ENCODE measurements around the gene CFAP251. TPM values are rescaled to one million over a fixed set of nuclear protein-coding genes. Genes with fewer than 3 reads are reported as not detected.

The CFAP251 gene
- total RNA-seq, 1 experiment from 2014 or later = 2.6 TPM

DNA sequence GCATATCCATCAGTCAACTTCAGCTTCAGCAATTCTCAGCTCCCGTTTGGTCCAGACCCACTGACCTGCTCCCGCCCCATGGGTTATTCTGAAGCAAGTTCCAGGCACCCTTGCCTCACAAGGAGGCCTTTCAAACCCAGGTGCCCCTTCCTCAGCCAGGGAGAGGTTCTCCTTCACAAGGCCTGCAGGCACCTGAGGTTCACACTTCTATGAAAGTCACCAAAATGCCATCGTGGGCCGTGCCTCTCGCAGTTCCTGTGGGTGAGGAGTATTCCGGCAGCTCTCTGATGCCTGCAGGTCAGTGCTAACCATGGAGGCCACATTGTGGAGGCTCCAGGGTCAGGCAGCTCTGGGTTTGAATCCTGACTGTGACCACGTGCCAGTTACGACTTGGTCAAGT lies 63.1 kb downstream of the CFAP251 start:
- Histone ChIP-seq H2AFZ (ENCODE audit: low read depth, low read length, poor library complexity, severe bottlenecking) (no peak overlapping the region), H3K36me3 (ENCODE audit: control insufficient read depth in 1 of 2, insufficient read depth in 2 of 2, low read length in 2 of 2) (no peaks in the 10 kb centered on the region), H3K4me3 (replicated peaks in 1 of 2; ENCODE audit: low read depth in 1 of 2, low read length in 2 of 2) (no peak overlapping the region), H4K20me1 (ENCODE audit: insufficient read depth) (no peaks in the 10 kb centered on the region), H3K9me3 (ENCODE audit: control insufficient read depth in 1 of 2, insufficient read depth in 1 of 2, low read depth in 1 of 2, low read length in 2 of 2) (no peaks in the 10 kb centered on the region), H3K79me2 (ENCODE audit: insufficient read depth, low read length) (no peaks in the 10 kb centered on the region), H3K4me2 (ENCODE audit: low read length) (no peak overlapping the region), H3K27me3 (ENCODE audit: insufficient read depth, low read length) (no peaks in the 10 kb centered on the region), H3K9ac (ENCODE audit: low read length) (no peak overlapping the region), H3K9me2 (ENCODE audit: insufficient read depth) (no peaks in the 10 kb centered on the region), H3K4me1 (ENCODE audit: control insufficient read depth in 1 of 2, insufficient read depth in 2 of 2, low read length in 2 of 2) (no peaks in the 10 kb centered on the region), H3K27ac (ENCODE audit: low read depth, low read length) (no peak overlapping the region)
- intact Hi-C loops (cut with micrococcal nuclease) = no loop called here
- TF ChIP-seq EGR1 (IDR thresholded peaks at IDR 0.05; ENCODE audit: low read depth) = no peak
- TF ChIP-seq RAD21 (IDR thresholded peaks at IDR 0.05; ENCODE audit: low read depth) = no peak
- TF ChIP-seq ELF1 (IDR thresholded peaks at IDR 0.05; ENCODE audit: borderline replicate concordance, low read depth) = no peak
- no peak for TF ChIP-seq POLR2A (IDR thresholded peaks at IDR 0.05; ENCODE audit: borderline replicate concordance, extremely low read depth, insufficient read depth, insufficient read length)
- TF ChIP-seq EZH2phosphoT487 (IDR thresholded peaks at IDR 0.05; ENCODE audit: borderline replicate concordance) = no peak
- no peak for TF ChIP-seq FOSL1 (IDR thresholded peaks at IDR 0.05; ENCODE audit: low read depth)
- no peak for TF ChIP-seq CEBPB (IDR thresholded peaks at IDR 0.05; ENCODE audit: low read depth)
- no peak for TF ChIP-seq SIN3A (IDR thresholded peaks at IDR 0.05; ENCODE audit: low read depth)
- TF ChIP-seq, protein P1, sequence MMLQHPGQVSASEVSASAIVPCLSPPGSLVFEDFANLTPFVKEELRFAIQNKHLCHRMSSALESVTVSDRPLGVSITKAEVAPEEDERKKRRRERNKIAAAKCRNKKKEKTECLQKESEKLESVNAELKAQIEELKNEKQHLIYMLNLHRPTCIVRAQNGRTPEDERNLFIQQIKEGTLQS (IDR thresholded peaks at IDR 0.05) = no peak
- ChIA-PET RAD21 (ENCODE audit: low non-redundant PET in 1 of 2, low total read pairs in 2 of 2, uncharacterized antibody in 2 of 2, unreplicated experiment in 2 of 2) (no interaction called here), POLR2A (no interaction called here), CTCF (no interaction called here)
- DNase-seq (ENCODE audit: low read depth, low spot score) (no peak), ATAC-seq (no peak)
- BruUV-seq (replicated peaks) = no TSS peak

DNA sequence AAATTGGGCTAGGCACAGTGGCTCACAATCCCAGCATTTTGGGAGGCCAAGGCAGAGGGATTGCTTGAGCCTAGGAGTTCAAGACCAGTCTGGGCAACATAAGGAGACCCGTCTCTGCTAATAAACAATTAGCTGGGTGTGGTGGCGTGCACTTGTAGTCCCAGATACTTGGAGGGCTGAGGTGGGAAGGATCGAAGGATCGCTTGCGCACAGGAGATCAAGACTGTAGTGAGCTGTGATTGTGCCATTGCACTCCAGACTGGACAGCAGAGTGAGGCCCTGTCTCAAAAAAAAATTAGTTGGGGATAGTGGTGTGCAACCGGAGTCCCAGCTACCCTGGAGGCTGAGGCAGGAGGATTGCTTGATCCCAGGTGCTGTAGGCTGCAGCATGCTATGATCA lies 64.6 kb downstream of the CFAP251 start:
- ChIA-PET CTCF (no interaction called here), POLR2A (interaction anchor here (0.7 kb wide), 1 partner anchor 155 kb away, joined by 3 read pairs; no protein-coding TSS in a partner anchor), RAD21 (ENCODE audit: low non-redundant PET in 1 of 2, low total read pairs in 2 of 2, uncharacterized antibody in 2 of 2, unreplicated experiment in 2 of 2) (no interaction called here)
- no peaks in the 10 kb centered on the region for H3K9me2 ChIP-seq (ENCODE audit: insufficient read depth)
- no peak overlapping the region for H3K9ac ChIP-seq (ENCODE audit: low read length)
- BruUV-seq (replicated peaks) = no TSS peak
- no peak for DNase-seq (ENCODE audit: low read depth, low spot score)
- H3K9me3 ChIP-seq (ENCODE audit: control insufficient read depth in 1 of 2, insufficient read depth in 1 of 2, low read depth in 1 of 2, low read length in 2 of 2) = no peaks in the 10 kb centered on the region
- H3K36me3 ChIP-seq (ENCODE audit: control insufficient read depth in 1 of 2, insufficient read depth in 2 of 2, low read length in 2 of 2) = no peaks in the 10 kb centered on the region
- H3K27ac ChIP-seq (ENCODE audit: low read depth, low read length) = no peak overlapping the region
- H4K20me1 ChIP-seq (ENCODE audit: insufficient read depth) = no peaks in the 10 kb centered on the region
- H2AFZ ChIP-seq (ENCODE audit: low read depth, low read length, poor library complexity, severe bottlenecking) = no peak overlapping the region
- H3K27me3 ChIP-seq (ENCODE audit: insufficient read depth, low read length) = no peaks in the 10 kb centered on the region
- H3K79me2 ChIP-seq (ENCODE audit: insufficient read depth, low read length) = no peaks in the 10 kb centered on the region
- intact Hi-C loops (cut with micrococcal nuclease) = no loop called here
- H3K4me2 ChIP-seq (ENCODE audit: low read length) = no peak overlapping the region
- ATAC-seq = no peak
- H3K4me3 ChIP-seq (replicated peaks in 1 of 2; ENCODE audit: low read depth in 1 of 2, low read length in 2 of 2) = no peak overlapping the region
- no peaks in the 10 kb centered on the region for H3K4me1 ChIP-seq (ENCODE audit: control insufficient read depth in 1 of 2, insufficient read depth in 2 of 2, low read length in 2 of 2)
- TF ChIP-seq FOSL1 (IDR thresholded peaks at IDR 0.05; ENCODE audit: low read depth) (no peak), EZH2 (IDR thresholded peaks at IDR 0.05) (no peak), SIN3A (IDR thresholded peaks at IDR 0.05; ENCODE audit: low read depth) (no peak), ZNF274 (IDR thresholded peaks at IDR 0.05; ENCODE audit: low read depth, low read length) (no peak), TCF7L2 (IDR thresholded peaks at IDR 0.05; ENCODE audit: borderline replicate concordance, extremely low read depth, insufficient read depth, insufficient read length) (no peak), RAD21 (IDR thresholded peaks at IDR 0.05; ENCODE audit: low read depth) (no peak), POLR2AphosphoS5 (IDR thresholded peaks at IDR 0.05; ENCODE audit: low read depth, low read length) (no peak), CBX3 (IDR thresholded peaks at IDR 0.05; ENCODE audit: low read depth) (no peak), SRF (IDR thresholded peaks at IDR 0.05; ENCODE audit: low read depth) (no peak), EZH2phosphoT487 (IDR thresholded peaks at IDR 0.05; ENCODE audit: borderline replicate concordance) (no peak), JUND (IDR thresholded peaks at IDR 0.05) (no peak)
- TF ChIP-seq, protein P2, sequence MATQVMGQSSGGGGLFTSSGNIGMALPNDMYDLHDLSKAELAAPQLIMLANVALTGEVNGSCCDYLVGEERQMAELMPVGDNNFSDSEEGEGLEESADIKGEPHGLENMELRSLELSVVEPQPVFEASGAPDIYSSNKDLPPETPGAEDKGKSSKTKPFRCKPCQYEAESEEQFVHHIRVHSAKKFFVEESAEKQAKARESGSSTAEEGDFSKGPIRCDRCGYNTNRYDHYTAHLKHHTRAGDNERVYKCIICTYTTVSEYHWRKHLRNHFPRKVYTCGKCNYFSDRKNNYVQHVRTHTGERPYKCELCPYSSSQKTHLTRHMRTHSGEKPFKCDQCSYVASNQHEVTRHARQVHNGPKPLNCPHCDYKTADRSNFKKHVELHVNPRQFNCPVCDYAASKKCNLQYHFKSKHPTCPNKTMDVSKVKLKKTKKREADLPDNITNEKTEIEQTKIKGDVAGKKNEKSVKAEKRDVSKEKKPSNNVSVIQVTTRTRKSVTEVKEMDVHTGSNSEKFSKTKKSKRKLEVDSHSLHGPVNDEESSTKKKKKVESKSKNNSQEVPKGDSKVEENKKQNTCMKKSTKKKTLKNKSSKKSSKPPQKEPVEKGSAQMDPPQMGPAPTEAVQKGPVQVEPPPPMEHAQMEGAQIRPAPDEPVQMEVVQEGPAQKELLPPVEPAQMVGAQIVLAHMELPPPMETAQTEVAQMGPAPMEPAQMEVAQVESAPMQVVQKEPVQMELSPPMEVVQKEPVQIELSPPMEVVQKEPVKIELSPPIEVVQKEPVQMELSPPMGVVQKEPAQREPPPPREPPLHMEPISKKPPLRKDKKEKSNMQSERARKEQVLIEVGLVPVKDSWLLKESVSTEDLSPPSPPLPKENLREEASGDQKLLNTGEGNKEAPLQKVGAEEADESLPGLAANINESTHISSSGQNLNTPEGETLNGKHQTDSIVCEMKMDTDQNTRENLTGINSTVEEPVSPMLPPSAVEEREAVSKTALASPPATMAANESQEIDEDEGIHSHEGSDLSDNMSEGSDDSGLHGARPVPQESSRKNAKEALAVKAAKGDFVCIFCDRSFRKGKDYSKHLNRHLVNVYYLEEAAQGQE (IDR thresholded peaks at IDR 0.05; ENCODE audit: low read depth) = no peak
- TF ChIP-seq, protein P3, sequence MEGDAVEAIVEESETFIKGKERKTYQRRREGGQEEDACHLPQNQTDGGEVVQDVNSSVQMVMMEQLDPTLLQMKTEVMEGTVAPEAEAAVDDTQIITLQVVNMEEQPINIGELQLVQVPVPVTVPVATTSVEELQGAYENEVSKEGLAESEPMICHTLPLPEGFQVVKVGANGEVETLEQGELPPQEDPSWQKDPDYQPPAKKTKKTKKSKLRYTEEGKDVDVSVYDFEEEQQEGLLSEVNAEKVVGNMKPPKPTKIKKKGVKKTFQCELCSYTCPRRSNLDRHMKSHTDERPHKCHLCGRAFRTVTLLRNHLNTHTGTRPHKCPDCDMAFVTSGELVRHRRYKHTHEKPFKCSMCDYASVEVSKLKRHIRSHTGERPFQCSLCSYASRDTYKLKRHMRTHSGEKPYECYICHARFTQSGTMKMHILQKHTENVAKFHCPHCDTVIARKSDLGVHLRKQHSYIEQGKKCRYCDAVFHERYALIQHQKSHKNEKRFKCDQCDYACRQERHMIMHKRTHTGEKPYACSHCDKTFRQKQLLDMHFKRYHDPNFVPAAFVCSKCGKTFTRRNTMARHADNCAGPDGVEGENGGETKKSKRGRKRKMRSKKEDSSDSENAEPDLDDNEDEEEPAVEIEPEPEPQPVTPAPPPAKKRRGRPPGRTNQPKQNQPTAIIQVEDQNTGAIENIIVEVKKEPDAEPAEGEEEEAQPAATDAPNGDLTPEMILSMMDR (IDR thresholded peaks at IDR 0.05 in 2 of 3, conservative IDR thresholded peaks at IDR 0.05 in 1 of 3; ENCODE audit: borderline replicate concordance in 1 of 3, insufficient read depth in 1 of 3, low read depth in 2 of 3, low read length in 2 of 3) = no peak

Data from HCT116 (cell line).